ENCODE data around the gene CSNK1G1.
"Not testable (repeated sequence)": the region's sequence is repeated elsewhere in the genome, so short reads cannot be mapped to it uniquely, and the experiment has no call there.

- not testable (repeated sequence) for TF ChIP-seq EZH2 (IDR thresholded peaks at IDR 0.05; ENCODE audit: borderline replicate concordance, low read depth, low read length, poor library complexity, severe bottlenecking); CTCF (conservative IDR thresholded peaks at IDR 0.05; ENCODE audit: low read depth, low read length)
These were observed 36.5 kb upstream of the CSNK1G1 start for GRCh38 chr15:64392471-64392870.
